ENCODE data around the gene BRI3BP. TPM values are rescaled to one million over a fixed set of nuclear protein-coding genes. Genes with fewer than 3 reads are reported as not detected.

BRI3BP gene
- total RNA-seq, 1 experiment from 2014 or later = 19.6 TPM

GRCh38 chr12:125070112-125070511 is 76.7 kb downstream of the BRI3BP start:
- H3K27me3 Mint-ChIP-seq (ENCODE audit: insufficient read depth, unreplicated experiment) = no peaks in the 10 kb centered on the region
- BruUV-seq (replicated peaks) = no TSS peak
- ChIA-PET POLR2A (no interaction called here), CTCF (interaction anchor here (0.5 to 1.8 kb wide), 2 partner anchors 23 to 31 kb away, joined by 3 to 6 read pairs; no protein-coding TSS in a partner anchor)
- TF ChIP-seq, protein P1, sequence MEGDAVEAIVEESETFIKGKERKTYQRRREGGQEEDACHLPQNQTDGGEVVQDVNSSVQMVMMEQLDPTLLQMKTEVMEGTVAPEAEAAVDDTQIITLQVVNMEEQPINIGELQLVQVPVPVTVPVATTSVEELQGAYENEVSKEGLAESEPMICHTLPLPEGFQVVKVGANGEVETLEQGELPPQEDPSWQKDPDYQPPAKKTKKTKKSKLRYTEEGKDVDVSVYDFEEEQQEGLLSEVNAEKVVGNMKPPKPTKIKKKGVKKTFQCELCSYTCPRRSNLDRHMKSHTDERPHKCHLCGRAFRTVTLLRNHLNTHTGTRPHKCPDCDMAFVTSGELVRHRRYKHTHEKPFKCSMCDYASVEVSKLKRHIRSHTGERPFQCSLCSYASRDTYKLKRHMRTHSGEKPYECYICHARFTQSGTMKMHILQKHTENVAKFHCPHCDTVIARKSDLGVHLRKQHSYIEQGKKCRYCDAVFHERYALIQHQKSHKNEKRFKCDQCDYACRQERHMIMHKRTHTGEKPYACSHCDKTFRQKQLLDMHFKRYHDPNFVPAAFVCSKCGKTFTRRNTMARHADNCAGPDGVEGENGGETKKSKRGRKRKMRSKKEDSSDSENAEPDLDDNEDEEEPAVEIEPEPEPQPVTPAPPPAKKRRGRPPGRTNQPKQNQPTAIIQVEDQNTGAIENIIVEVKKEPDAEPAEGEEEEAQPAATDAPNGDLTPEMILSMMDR (IDR thresholded peaks at IDR 0.05; ENCODE audit: insufficient read depth in 1 of 2, low read depth in 1 of 2, low read length in 1 of 2, severe bottlenecking in 1 of 2, unreplicated experiment in 1 of 2) = peak in 1 of 2 experiments; percentile 18
- no peak overlapping the region for H3K27ac Mint-ChIP-seq (ENCODE audit: unreplicated experiment)
- H3K9me3 ChIP-seq = no peaks in the 10 kb centered on the region
- no peaks in the 10 kb centered on the region for H3K9me3 Mint-ChIP-seq (ENCODE audit: unreplicated experiment)
- H3K36me3 Mint-ChIP-seq (ENCODE audit: insufficient read depth, unreplicated experiment) = peaks cover 11% of the 10 kb centered on the region
- H3K4me3 Mint-ChIP-seq (ENCODE audit: unreplicated experiment) = no peak overlapping the region
- no peaks in the 10 kb centered on the region for H3K4me1 ChIP-seq
- intact Hi-C loops (cut with micrococcal nuclease; ENCODE audit: unreplicated experiment) = no loop called here
- peaks cover 7% of the 10 kb centered on the region for H3K4me1 Mint-ChIP-seq (ENCODE audit: low read depth, unreplicated experiment)
- no peaks in the 10 kb centered on the region for H3K27me3 ChIP-seq (replicated peaks; ENCODE audit: control insufficient read depth, insufficient read depth, low read length)
- H3K36me3 ChIP-seq (ENCODE audit: control insufficient read depth, insufficient read depth, low read length) = peaks cover 1% of the 10 kb centered on the region; the same call in 1 of the 2 replicates
- no peak overlapping the region for H3K4me3 ChIP-seq (ENCODE audit: low read depth, low read length)
- DNase-seq = no peak

- Histone ChIP-seq H3K27me3 (replicated peaks; ENCODE audit: control insufficient read depth, insufficient read depth, low read length) (no peaks in the 10 kb centered on the region), H3K9me3 (no peaks in the 10 kb centered on the region), H3K4me1 (no peaks in the 10 kb centered on the region), H3K4me3 (ENCODE audit: low read depth, low read length) (no peak overlapping the region), H3K36me3 (ENCODE audit: control insufficient read depth, insufficient read depth, low read length) (peaks cover 1% of the 10 kb centered on the region; the same call in 1 of the 2 replicates)
- intact Hi-C loops (cut with micrococcal nuclease; ENCODE audit: unreplicated experiment) = no loop called here
- peaks cover 7% of the 10 kb centered on the region for H3K4me1 Mint-ChIP-seq (ENCODE audit: low read depth, unreplicated experiment)
- no peak overlapping the region for H3K27ac Mint-ChIP-seq (ENCODE audit: unreplicated experiment)
- BruUV-seq (replicated peaks) = no TSS peak
- ChIA-PET POLR2A (no interaction called here), CTCF (interaction anchor here (0.5 to 1.8 kb wide), 2 partner anchors 24 to 32 kb away, joined by 3 to 6 read pairs; no protein-coding TSS in a partner anchor)
- H3K4me3 Mint-ChIP-seq (ENCODE audit: unreplicated experiment) = no peak overlapping the region
- TF ChIP-seq, protein P1 (IDR thresholded peaks at IDR 0.05; ENCODE audit: insufficient read depth in 1 of 2, low read depth in 1 of 2, low read length in 1 of 2, severe bottlenecking in 1 of 2, unreplicated experiment in 1 of 2) = no peak
- no peaks in the 10 kb centered on the region for H3K9me3 Mint-ChIP-seq (ENCODE audit: unreplicated experiment)
- DNase-seq = no peak
- no peaks in the 10 kb centered on the region for H3K27me3 Mint-ChIP-seq (ENCODE audit: insufficient read depth, unreplicated experiment)
- peaks cover 11% of the 10 kb centered on the region for H3K36me3 Mint-ChIP-seq (ENCODE audit: insufficient read depth, unreplicated experiment)
Measured at GRCh38 chr12:125070661-125071390, 77.4 kb downstream of the BRI3BP start.

DNA sequence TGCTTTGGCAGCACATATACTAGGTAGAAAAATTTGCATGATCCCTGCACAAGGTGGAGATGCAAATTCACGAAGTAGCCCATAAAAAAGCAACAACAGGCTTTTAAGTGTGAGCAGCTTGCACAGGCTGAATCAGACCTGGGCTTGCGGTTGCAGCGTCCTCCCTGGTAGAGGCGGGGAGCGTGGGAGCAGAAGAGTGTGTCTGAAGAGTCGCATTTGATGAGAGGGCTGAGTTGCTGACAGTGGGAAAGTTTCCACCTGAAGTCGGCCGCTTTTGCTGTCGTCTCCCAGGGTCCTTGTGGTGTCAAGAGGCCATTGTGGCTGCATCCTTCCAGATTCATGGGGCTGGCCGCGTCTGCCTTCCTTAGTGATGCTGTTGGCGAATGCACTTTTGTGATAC is 78.0 kb downstream of the BRI3BP start:
- Histone ChIP-seq H3K4me1 (no peaks in the 10 kb centered on the region), H3K36me3 (ENCODE audit: control insufficient read depth, insufficient read depth, low read length) (peaks cover 1% of the 10 kb centered on the region; the same call in 1 of the 2 replicates), H3K9me3 (no peaks in the 10 kb centered on the region), H3K27me3 (replicated peaks; ENCODE audit: control insufficient read depth, insufficient read depth, low read length) (no peaks in the 10 kb centered on the region), H3K4me3 (ENCODE audit: low read depth, low read length) (no peak overlapping the region)
- BruUV-seq (replicated peaks) = no TSS peak
- Mint-ChIP-seq H3K27ac (ENCODE audit: unreplicated experiment) (no peak overlapping the region), H3K27me3 (ENCODE audit: insufficient read depth, unreplicated experiment) (no peaks in the 10 kb centered on the region), H3K9me3 (ENCODE audit: unreplicated experiment) (no peaks in the 10 kb centered on the region), H3K36me3 (ENCODE audit: insufficient read depth, unreplicated experiment) (peaks cover 12% of the 10 kb centered on the region), H3K4me3 (ENCODE audit: unreplicated experiment) (no peak overlapping the region), H3K4me1 (ENCODE audit: low read depth, unreplicated experiment) (peaks cover 7% of the 10 kb centered on the region)
- no peak for DNase-seq
- intact Hi-C loops (cut with micrococcal nuclease; ENCODE audit: unreplicated experiment) = no loop called here
- TF ChIP-seq, protein P1 (IDR thresholded peaks at IDR 0.05; ENCODE audit: insufficient read depth in 1 of 2, low read depth in 1 of 2, low read length in 1 of 2, severe bottlenecking in 1 of 2, unreplicated experiment in 1 of 2) = no peak
- ChIA-PET CTCF (no interaction called here), POLR2A (no interaction called here)

Measured in Caco-2 (cell line).